Measurements from ENCODE around the gene SH2B3. TPM values are rescaled to one million over a fixed set of nuclear protein-coding genes. Genes with fewer than 3 reads are reported as not detected.
A peak's percentile ranks its signal among the peaks of the same experiment; 100 is the strongest.
"Not testable (repeated sequence)": the region's sequence is repeated elsewhere in the genome, so short reads cannot be mapped to it uniquely, and the experiment has no call there.

Gene SH2B3
- total RNA-seq, 1 donor from 2014 or later: 43.7 TPM

DNA sequence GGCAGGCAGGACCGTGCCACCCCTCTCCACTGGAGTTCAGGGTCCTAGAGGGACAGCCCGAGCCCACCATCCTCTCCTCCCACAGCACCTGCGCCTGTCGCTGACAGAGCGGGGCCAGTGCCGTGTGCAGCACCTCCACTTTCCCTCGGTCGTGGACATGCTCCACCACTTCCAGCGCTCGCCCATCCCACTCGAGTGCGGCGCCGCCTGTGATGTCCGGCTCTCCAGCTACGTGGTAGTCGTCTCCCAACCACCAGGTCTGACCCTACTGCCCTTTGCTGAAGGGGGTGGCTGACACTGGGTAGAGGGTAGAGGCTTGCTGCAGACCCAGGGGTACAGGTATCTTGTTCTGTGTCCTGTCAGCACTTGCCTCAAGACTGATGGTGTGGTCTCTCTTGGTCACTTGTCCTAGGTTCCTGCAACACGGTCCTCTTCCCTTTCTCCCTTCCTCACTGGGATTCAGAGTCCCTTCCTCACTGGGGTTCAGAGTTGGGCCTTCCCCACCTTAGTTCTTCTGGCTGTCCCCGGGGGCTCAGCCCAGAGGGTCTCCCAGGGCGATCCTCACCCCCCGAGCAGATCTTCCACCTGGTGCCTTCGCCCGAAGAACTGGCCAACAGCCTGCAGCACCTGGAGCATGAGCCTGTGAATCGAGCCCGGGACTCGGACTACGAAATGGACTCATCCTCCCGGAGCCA, 42.0 kb downstream of the SH2B3 start:
- intact Hi-C loops (cut with DNase I): no loop called here
- DNase-seq (ENCODE audit: missing footprints): no peak
- ATAC-seq: no peak

DNA sequence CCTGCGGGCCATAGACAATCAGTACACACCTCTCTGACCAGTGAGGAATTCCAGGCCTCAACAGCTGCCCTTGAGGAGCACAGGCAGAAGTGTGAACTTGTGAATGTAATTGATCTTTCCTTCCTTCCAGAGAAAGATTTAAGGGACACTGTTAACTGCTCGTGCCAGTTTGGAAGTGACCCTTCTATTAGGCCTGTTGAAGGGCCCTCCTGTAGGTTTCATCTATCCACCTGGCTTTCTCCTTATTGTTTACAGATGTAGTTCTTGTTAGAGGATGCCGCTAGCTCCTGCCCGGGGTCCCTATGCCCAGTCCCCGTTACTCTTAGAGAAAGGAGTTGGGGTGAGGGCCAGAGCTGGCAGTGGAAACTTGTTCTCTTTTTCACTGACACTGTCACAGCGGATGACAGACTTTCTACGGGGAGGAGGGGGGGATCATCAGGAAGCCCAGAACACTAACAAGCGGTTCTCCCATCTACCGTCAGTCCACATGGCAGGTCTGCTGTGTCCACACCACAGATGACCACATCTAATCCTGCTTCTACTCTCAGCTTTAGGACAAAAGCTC, 42.6 kb downstream of the SH2B3 start:
- intact Hi-C loops (cut with DNase I): no loop called here
- DNase-seq (ENCODE audit: missing footprints): no peak
- ATAC-seq: no peak

DNA sequence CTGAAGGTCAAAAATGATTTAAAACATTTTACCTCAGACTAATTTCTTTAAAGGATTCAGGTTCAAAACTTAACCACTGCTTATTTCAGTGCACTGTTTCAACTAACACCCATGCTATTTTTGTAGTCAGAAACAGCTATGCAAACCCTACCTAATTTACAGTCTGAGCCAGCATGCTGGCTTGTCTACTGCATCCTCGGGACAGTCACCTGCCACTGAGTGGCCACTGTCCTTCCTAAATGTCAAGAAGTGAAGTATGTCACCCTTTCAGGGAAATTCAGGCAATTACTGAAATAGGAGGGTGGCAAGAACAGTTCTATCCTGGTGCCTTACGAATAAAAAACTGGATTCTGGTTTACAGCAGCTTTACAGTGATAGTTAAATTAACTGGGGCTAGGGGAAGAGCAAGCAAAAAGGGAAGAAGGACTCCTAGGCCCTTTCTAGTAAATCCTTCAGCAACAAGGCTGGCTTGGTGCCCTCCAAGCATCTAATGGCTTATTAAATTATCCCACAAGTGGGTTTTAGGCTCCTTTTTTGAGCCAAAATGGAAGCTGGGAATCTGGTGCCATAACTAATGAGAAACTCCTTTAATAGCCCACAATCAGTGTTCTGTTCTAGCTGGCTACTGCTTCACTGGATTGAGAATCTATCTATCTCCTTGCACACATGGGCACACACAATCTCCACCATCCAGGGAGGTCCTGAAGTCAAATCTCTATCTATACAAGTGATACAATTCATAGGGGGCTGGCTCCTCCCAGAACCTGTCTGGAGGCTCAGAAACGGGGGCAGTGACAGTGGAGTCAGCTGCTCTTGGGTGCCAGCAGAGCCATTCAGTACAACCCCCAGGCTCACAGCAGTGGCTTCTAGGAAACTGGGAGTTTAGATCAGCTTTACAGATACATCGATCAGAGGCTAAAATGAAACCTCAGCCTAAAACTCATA, 43.4 kb downstream of the SH2B3 start:
- intact Hi-C loops (cut with DNase I): no loop called here
- DNase-seq (ENCODE audit: missing footprints): no peak
- no peak for ATAC-seq

DNA sequence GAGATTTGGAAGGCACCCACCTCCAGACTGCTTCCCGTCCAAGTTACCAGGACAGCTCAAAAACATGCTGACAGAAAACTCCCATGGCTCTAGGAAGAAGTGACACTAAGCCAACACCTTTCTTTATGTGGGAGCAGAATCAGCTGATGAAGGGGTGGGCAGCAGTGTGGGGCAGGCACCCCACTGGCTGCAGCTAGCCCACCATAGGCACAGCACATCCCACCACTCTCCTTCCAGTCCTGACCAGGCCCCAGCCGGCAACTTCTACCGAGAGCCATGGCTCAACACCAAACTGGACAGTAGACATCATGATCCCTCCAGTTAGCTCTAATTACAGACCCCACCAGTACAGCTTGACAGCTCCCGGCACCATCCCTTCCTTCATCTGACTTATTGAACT, 45.0 kb downstream of the SH2B3 start:
- peak; percentile 10 for ATAC-seq

DNA sequence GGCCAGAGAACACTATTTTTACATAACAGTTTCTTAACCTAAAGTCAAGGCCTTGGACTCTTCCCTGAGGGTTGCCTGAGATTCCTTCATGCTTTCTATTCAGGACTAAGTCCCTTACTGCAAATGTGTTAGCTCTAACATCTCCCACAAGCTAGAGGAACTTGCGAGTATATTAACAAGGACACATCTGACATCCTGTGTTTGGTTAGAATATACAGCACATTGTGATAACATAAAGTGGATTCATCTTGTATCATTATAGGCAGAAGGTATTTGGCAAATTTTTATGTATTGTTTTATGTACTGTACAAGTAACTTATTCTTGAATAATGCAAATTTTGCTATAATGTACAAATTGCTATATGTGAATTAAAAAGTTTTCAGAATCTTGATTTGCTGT, 45.5 kb downstream of the SH2B3 start:
- intact Hi-C loops (cut with DNase I): loop anchor here (1.0 kb wide), 1 partner anchor 54 kb away; no protein-coding TSS in a partner anchor
- DNase-seq (ENCODE audit: missing footprints): no peak
- no peak for ATAC-seq

More for the DNA sequence above, 45.0 kb downstream of the SH2B3 start:
- DNase-seq (ENCODE audit: missing footprints): no peak
- intact Hi-C loops (cut with DNase I): loop anchor here (1.0 kb wide), 1 partner anchor 53 kb away; no protein-coding TSS in a partner anchor

DNA sequence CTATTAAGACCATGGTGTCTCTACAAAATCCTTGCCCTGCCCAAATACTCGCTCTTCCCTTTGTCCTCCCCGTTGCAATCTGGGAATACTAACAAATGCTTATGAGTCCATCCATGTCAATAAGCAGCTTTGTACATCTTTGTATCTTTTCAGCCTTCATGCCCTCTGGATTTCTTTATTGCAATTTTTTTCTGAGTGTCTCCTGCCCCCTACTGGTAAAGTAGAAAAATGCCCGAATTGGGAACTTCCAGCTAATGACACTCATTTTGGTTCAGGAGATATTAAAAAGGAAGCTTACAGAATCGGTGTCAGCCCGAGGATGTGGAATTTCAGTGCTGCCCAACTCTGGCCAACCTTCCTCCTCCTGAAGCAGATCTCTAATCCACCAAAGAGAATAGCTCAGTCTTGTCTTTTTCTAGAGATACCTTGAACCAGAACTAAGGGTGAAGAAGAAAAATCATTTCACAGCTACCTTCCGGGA, 46.0 kb downstream of the SH2B3 start:
- ATAC-seq (peak; percentile 5), DNase-seq (ENCODE audit: missing footprints) (no peak)
- intact Hi-C loops (cut with DNase I): loop anchor here (1.0 kb wide), 1 partner anchor 54 kb away; no protein-coding TSS in a partner anchor

DNA sequence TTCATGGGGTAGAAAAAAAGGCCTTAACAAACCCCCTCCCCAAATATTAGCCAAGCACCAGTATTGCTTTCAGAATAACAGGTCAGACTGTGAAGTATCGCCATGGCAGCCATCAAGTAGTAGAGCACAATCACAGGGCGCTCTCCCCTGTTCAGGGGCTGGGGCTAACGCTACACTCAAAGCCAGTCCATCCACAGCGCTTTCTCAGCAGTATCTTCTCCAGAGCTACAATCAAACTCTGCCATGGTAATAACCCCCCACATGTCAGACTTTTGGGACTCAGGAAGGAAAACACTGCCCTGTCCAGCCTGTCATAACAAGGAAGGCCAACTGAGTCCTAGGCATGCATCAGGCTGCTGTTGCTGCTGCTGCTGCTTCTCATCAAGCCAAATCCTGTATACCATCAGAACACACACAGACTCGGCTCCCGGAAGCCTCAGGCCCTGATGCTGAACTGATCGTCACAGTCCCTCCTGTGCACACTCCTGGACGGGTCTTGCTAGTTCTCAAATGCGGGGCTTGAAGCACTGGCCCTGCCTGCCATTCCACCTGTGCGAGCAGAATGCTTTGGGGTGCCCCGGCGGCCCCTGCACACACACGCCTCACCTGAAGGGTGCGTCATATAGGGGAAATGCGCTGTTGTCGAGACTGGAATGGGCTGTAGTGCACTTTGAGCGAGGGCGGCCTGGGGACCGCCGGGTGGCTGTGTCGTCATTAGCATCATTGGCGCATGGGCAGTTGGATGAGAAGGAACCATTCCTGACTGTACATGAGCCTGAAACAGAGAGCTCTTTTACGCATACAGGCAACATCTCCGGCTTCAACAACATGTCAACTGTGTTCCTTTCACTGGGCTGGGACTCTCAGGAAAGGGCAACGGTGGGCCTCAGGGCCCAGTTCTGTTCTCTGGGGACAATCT, 47.6 kb downstream of the SH2B3 start:
- intact Hi-C loops (cut with DNase I): no loop called here
- DNase-seq (ENCODE audit: missing footprints) (peak; percentile 51), ATAC-seq (no peak)

DNA sequence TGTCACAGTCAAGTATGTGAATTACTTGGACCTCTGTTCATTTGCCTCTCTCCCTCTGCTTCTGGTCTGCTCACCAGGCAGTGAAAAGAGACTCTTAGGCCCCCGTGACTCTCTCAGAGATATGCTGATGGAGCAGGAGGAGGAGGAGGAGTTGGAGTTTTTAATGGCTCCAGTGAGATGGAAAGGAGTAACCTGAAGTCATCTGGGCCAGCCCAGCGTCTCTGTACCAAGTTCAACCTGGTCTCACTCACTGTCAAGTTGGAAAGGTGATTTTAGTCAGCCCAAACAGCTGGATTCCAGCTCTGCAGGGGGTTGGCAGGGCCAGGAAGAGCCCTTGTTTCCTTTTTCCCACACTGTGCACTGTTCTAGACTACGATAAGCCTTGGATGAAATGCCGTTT, 48.6 kb downstream of the SH2B3 start:
- no peak for DNase-seq (ENCODE audit: missing footprints)
- intact Hi-C loops (cut with DNase I): no loop called here

DNA sequence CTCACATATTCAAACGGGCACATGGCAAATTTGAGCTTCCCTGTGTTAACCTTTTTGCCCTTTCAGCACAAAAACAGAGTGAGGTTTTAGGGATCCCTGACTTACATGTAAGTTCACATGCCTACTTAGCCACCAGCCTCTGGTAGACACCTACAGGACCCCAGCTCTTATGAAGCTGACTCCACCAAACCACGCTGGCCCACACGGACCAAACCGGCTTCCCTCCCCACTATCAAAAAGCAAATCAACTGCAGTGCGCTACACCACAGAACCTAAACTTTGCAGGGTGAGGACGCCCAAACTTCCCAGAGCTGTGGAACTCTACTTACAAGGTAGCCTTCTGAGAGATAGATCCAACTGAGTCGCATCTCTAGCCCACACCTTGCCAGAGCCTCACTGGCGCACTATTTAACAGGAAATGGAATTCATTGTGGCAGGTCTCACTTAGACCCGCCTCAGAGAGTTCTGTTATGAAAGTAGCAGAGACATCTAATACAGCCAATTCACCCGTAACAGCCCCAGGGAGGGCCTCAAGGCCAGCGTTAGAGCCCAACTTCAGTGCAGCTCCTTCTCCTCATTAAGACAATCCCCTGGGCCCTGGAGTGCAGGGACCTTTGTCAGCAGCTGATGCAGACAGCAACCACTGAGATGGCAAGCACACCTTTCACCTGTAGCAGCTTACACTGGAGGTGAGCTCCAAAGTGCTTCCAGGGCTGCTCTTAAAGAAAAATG, 49.2 kb downstream of the SH2B3 start:
- ATAC-seq (no peak), DNase-seq (ENCODE audit: missing footprints) (no peak)
- intact Hi-C loops (cut with DNase I): no loop called here

More for the DNA sequence above, 48.6 kb downstream of the SH2B3 start:
- no peak for ATAC-seq

DNA sequence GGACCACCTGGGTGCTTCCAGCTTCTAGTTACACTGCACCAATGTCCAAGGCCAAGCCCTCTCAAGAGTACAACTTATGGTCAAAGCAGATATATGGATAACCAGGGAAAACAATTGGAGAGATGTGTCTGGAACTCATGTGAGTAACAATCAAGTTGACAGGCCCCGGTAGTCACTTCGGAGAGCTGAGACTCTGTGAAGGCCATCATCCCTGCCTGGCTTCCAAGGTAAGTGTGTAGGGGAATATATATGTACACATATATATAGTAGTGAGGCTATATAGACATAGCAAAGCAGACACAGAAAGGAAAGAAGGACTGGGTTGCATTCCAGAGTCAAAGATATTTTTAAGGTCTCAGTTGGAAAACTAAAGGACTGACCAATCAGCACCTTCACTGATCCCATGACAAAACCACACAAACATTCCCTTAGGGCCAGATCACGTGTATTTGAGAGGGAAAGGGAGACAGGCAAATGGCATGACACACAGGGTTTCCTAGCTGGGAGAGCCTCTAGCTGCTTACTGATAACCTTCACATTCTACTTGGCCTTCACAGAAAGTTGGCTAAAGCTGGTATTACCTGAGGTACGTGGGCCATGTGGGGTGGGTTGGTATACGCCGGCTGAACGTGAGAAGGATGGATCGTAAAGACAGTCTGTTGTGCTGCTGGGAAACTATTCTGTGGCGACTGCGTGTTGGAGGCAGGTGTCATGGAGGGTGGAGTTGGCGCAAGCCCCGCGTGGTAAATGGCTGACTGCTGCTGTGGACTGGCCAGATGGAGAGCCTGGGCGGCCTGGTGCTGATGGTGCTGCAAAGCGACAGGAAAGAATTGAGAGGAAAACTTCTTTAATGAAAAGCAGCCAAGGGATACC, 50.0 kb downstream of the SH2B3 start:
- ATAC-seq: no peak
- intact Hi-C loops (cut with DNase I): no loop called here
- DNase-seq (ENCODE audit: missing footprints): no peak

DNA sequence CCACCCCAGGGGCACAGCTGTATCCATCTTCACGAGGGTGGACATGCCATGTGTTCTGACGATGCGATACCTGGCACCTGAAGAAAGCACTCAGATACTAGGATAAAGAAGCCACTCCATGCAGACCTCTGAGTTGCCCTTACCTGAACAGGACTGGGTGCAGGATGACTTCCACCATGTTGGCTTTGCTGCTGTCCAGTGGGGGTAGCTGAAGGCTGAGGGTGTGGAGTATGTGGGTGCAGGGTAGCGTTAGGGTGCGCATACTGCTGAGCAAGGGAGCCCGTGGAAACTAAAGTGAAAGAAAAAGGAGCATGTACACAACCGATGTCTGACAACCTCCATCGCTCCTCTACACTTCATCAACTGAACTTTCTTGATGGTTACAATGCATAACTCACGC, 51.3 kb downstream of the SH2B3 start:
- ATAC-seq: no peak
- intact Hi-C loops (cut with DNase I): no loop called here
- no peak for DNase-seq (ENCODE audit: missing footprints)

DNA sequence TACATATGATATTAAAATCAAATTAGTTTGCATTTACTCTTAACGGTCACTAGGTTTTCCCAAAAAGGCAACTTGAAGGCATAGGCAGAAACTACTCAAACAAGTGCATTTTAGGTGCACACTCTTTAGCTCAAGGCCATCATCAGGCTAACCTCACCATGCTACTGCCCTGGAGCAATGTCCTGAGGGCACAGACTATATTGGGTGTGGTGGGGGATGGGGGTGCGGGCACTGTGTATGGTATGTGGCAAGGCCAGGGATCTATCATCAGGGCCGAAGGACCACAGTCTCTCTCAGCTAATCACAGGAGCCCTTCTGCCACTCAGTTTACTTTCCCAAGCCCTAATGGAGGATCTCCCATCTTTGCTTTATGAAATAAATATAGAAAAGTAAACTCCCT, 51.9 kb downstream of the SH2B3 start:
- intact Hi-C loops (cut with DNase I): no loop called here
- no peak for DNase-seq (ENCODE audit: missing footprints)
- peak; percentile 20 for ATAC-seq

DNA sequence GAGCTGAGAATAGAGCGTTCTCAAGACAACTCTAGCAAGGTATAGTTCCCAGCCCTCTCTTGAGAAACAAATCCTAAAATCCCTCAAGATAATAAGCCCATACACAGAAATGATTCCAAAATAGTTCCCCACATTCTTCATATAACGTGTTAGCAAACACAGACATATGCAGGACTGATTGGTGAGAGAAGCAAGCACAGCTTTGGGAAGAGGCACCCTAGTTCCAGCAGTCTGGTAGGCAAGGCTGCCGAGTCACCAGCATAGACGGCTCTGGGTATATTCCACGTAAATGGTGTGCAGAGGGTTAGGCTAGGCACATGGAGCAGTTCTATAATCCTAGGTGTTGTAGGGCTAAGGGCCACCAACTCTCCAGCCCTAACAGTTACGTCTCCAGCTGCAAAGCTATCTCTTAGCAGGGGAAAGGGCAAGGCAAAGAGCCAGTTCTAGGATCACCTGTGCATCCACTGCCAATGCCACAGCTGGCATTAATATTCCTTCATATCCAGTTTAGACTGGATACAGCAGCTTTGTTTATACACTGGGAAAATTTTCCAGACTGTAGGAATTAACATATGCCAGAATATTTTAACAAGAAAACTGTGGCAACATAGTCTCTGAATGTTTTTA, 52.9 kb downstream of the SH2B3 start:
- intact Hi-C loops (cut with DNase I): no loop called here
- DNase-seq (ENCODE audit: missing footprints): no peak
- no peak for ATAC-seq

DNA sequence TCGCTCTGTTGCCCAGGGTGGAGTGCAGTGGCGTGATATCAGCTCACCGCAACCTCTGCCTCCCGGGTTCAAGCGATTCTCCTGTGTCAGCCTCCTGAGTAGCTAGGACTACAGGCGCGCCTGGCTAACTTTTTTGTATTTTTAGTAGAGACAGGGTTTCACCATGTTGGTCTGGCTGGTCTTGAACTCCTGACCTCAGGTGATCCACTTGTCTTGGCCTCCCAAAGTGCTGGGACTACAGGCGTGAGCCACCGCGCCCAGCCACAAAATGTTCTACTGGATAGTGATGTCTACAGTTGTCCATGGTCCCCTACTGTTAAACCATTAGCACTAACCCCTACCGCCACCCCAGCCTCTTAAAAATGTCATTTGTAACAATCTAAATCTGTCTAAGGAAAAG, 54.4 kb downstream of the SH2B3 start:
- intact Hi-C loops (cut with DNase I); ATAC-seq; DNase-seq (ENCODE audit: missing footprints): not testable (repeated sequence)

DNA sequence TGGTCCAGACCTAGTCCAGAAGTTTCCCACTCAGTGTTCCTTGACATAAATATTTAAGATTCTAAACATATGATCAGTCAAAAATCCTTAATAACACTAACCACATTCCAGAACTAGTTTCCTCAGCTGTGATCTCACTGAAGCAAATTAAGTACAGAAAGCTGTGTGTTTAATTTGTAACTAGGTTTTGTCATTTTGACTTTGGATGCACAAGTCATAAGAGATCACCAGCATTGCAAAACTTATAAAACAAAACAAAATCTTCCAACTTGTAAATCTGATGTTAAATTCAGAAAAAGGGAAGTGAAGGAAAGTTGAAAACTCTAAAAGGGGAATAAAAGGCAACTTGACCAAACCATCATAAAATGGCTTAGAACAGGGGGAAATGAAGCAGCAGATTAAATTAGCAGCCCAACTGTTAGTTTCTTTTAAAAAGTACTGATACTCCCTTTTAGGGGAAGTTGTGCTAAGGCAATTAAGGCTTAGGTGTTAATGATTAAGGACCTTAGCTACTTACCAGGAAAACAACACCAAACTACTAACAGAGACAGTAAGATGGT, 56.6 kb downstream of the SH2B3 start:
- intact Hi-C loops (cut with DNase I): no loop called here
- no peak for ATAC-seq
- DNase-seq (ENCODE audit: missing footprints): no peak

Measured in Right ventricle myocardium inferior (tissue), 1 donor.